NB4 (cell line): ENCODE data around the gene NAALADL2.

Experiments used
- DNase-seq: peaks from one replicate; pipeline ENCODE4 v3.0.0; 2010; ENCODE audit warnings: low read depth
- H3K4me3 ChIP-seq: one replicate; pipeline ENCODE4 v1.5.1; 2011; ENCODE audit warnings: mild to moderate bottlenecking, low read depth, low read length, moderate library complexity
- MYC ChIP-seq: IDR thresholded peaks from 2 replicates; pipeline ENCODE4 v1.6.1; 2011; ENCODE audit warnings: low read depth, low read length
- POLR2A ChIP-seq: IDR thresholded peaks from 2 replicates; pipeline ENCODE4 v1.6.1; 2011; ENCODE audit warnings: mild to moderate bottlenecking; ENCODE audit not compliant: insufficient read length; ENCODE audit errors: extremely low read depth
- TF ChIP-seq, protein P1 (sequence below): IDR thresholded peaks from one replicate; pipeline ENCODE4 v1.5.1; 2012; ENCODE audit warnings: low read depth, low read length
- TF ChIP-seq, protein P2 (sequence below): IDR thresholded peaks from 2 replicates; pipeline ENCODE4 v1.6.1; 2011; ENCODE audit warnings: low read depth, low read length

The NAALADL2 gene

DNA sequence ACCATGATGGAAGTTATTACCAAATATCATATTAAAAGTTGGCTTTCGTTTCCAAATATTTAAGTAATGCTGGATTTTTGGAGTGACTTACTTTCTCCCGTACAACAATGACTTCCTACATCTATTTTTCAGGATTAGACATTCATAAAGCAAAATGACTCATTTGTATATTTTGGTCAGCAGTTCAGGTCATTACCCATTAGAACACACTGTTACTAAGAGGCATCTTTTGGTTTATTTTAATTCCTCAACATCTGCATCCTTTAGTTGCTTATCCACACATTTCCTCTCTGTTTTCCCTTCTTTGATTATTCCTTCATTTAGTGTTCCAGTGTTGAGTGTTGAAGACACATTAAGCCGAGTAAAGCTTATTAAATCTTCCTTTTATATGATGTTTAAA lies 348.2 kb downstream of the NAALADL2 start:
- H3K4me3 ChIP-seq: no peak overlapping the region
- TF ChIP-seq POLR2A (no peak), MYC (no peak)
- TF ChIP-seq, protein P1, sequence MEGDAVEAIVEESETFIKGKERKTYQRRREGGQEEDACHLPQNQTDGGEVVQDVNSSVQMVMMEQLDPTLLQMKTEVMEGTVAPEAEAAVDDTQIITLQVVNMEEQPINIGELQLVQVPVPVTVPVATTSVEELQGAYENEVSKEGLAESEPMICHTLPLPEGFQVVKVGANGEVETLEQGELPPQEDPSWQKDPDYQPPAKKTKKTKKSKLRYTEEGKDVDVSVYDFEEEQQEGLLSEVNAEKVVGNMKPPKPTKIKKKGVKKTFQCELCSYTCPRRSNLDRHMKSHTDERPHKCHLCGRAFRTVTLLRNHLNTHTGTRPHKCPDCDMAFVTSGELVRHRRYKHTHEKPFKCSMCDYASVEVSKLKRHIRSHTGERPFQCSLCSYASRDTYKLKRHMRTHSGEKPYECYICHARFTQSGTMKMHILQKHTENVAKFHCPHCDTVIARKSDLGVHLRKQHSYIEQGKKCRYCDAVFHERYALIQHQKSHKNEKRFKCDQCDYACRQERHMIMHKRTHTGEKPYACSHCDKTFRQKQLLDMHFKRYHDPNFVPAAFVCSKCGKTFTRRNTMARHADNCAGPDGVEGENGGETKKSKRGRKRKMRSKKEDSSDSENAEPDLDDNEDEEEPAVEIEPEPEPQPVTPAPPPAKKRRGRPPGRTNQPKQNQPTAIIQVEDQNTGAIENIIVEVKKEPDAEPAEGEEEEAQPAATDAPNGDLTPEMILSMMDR: no peak
- TF ChIP-seq, protein P2, sequence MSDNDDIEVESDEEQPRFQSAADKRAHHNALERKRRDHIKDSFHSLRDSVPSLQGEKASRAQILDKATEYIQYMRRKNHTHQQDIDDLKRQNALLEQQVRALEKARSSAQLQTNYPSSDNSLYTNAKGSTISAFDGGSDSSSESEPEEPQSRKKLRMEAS: no peak
- no peak for DNase-seq

DNA sequence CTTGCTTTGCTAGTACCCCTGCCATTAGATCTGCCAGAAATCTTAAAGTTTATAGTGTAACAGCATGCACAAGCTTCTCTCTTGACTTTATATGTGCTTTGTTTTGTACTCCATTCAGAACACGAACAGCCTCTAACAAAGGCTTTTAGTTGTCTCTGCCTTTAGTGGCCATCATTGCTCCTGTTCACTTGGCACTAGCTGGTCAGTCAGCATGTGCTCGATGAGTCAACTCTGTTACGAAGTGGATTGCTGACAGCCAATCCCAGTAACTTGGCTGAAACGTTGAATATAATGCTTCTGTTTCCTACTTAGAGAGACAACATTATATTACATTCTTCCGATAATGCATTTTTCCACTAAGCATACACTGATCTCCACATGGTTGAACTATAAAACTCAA lies 349.2 kb downstream of the NAALADL2 start:
- no peak for TF ChIP-seq POLR2A
- TF ChIP-seq, protein P1: no peak
- TF ChIP-seq, protein P2: no peak
- no peak for TF ChIP-seq MYC
- no peak for DNase-seq
- H3K4me3 ChIP-seq: no peak overlapping the region

DNA sequence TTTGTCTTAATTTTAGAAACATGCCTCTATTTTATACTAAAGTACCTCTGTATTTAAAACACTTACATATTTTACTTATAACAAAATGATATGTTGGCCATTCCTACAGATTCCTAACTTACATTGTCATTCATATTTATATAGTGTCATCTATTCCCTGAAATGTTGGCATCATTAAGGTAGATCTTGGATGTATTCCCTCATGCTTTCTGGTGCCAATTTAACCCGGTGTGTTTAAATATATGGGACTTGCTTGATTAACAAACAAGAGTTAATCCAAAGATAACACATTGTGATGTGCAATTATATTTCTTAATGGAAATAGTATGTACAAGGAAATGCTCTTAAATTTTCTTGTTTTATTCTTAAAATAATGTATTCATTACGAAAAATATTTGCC lies 352.3 kb downstream of the NAALADL2 start:
- no peak for TF ChIP-seq MYC
- TF ChIP-seq, protein P2: no peak
- TF ChIP-seq, protein P1: no peak
- no peak for TF ChIP-seq POLR2A
- no peak overlapping the region for H3K4me3 ChIP-seq
- no peak for DNase-seq

GRCh38 chr3:175212896-175213295 lies 353.8 kb downstream of the NAALADL2 start:
- no peak for DNase-seq
- H3K4me3 ChIP-seq: no peak overlapping the region
- TF ChIP-seq MYC: no peak

- TF ChIP-seq, protein P2: no peak
- TF ChIP-seq POLR2A (no peak), MYC (no peak)
- TF ChIP-seq, protein P1: no peak
- no peak for DNase-seq
- no peak overlapping the region for H3K4me3 ChIP-seq
These were observed 355.1 kb downstream of the NAALADL2 start for GRCh38 chr3:175214216-175214615.

DNA sequence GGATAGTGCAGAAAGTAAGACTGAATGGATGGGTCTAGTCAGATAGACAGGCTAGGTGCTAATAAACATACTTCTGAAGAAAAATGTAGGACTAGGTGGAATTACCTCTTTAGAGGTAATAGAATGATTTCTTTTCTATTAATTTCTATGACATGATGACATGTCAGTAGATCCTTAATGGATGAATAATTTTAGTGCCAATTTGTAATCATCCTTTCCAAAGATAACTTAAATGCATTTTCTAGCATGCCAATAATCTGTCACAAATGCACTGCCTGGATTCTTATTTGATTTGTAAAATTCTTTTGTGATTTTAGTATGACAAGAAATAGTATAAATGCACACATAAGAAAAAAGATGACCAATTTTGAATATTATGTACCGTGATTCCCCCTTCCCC lies 356.7 kb downstream of the NAALADL2 start:
- H3K4me3 ChIP-seq: no peak overlapping the region
- DNase-seq: no peak
- TF ChIP-seq, protein P2: no peak
- TF ChIP-seq POLR2A (no peak), MYC (no peak)
- TF ChIP-seq, protein P1: no peak
